ENCODE measurements around the gene DET1.

DET1 gene

DNA sequence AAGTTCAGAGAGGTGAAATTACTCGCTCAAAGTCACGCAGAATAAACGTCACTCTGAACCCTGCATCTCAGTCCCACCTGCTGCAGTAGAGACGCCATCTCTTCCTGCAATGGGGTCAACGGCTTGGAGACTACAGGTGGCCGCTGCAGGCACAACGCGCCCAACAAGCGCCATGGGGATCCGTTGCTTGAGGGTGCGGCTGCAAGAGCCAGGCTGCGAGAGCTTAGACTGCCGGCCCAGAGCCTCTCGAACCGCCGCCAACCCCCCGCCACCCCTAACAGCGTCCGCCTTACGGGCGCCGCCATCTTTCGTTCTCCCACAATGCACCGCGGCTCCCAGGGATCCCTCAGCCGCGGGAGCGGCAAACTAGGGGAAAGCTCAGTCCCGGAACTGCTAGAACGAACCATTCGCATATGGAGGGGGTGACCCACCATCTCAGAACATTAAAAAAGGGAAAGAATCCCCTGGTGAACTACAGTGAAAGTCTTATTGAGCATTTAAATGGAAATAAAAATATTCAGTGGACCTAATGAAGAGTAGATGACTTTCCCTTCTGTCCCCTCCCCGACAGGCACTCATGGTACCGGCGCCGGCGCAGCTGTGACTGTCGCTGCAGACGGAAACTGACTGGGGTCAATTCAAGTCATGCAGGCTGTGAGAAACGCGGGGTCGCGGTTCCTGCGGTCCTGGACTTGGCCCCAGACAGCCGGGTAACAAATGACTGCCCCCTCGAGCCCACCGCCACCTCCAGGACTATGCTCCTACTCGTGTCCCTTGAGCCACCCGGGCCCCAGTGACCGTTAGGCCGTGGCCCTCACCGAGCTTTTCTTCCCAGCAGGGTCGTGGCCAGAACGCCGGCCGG lies 79.2 kb downstream of the DET1 start, which contains the start of the genes MRPL46 and MRPS11:
Gene MRPL46 (minus strand): TSS at position 316 of the 862 bp plus-strand sequence. CDS start 11 bp downstream, at position 305.
Gene MRPS11 (plus strand): TSS at position 636 of the 862 bp plus-strand sequence. CDS start 10 bp downstream, at position 646.
- DNase-seq (ENCODE audit: low spot score): peak; percentile 92

DNA sequence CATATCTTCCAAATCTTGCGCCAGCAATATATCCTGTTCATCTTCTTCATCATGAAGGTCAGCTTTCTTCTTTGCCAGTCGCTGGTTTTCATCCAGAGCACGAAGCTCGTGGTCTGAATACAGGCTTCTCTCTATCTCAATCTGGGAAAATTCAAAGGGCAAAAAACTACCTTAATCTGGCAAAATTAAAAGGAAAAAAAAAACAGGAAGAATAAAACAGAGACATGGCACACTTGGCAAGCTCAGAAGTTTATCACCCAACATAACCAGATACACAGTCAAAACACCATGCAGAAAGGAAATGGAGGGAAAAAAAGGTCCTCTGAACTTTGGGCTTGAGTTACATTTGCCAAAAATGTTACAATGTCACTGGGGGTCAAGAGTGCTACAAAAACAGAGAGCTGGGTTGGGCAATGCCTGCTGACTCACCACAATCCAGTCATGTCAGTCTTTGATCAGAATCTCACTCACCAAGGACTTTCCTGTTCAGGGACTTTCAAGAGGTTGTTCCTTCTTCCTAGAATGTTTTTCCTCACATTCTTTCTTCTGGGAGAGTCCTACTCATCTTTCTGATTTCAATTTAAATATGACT lies 80.8 kb downstream of the DET1 start:
- no peak for DNase-seq (ENCODE audit: low spot score)

GRCh38 chr15:88463870-88464532 lies 82.5 kb downstream of the DET1 start:
- DNase-seq (ENCODE audit: low spot score): no peak
